Stimulated activated CD4-positive, alpha-beta T cell treated with anti-CD3 and anti-CD28 coated beads, TNF-alpha, amount 100 ng/mL, for 24 hours (primary cell): ENCODE measurements around the gene MICAL3.

Experiments
- DNase-seq, 3 experiments: peaks; one replicate each; pipeline ENCODE4 v3.0.0-alpha.2; 2020; ENCODE audit warnings: low read depth in 3 of 3

The MICAL3 gene

DNA sequence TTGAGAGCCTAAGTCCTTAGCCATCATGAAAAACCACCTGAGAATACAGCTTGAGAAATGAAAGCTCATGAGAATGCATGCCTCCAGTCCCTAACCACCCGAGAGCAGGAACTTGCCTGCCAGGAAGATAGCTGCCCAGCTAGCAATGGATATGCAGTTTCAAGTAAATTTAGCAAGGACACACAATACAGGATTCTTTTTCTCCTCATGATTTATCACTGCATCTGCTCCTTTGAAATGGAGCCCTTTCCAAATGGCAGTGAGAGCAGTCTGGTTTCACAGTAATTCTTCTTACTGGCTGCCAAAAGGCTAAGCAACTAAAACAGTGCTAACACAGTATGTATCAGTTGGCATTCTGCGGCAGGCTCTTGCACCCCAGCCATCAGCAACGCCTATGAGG is 109.9 kb downstream of the MICAL3 start:
- DNase-seq: no peak

DNA sequence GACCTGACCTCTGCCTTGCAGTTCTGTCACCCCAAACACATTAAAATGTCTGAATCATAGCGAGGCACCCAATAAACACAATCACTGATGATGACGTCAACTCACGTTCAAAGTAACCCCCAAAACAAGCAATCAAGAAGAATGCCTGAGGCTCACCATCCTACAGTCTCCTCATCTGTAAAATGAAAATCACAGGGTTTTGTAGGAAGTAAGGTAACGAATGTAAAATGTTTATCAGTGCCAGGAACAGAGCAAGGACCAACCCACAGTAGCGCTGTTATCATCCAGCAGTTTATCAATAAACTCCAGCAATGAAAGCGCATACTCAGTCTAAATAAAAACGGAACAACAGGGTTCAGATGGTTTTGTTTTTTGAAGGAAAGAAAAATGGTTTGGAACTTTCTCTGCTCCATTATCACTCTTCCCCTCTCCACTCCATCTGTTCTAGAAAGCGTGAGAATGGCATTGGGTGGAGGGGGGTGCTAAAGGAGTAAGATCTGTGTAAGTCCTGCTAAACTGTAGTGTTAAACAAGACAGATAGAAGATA is 110.5 kb downstream of the MICAL3 start:
- DNase-seq: no peak

GRCh38 chr22:17912945-17913721 is 111.2 kb downstream of the MICAL3 start:
- no peak for DNase-seq

GRCh38 chr22:17911887-17912286 is 112.5 kb downstream of the MICAL3 start:
- no peak for DNase-seq

DNA sequence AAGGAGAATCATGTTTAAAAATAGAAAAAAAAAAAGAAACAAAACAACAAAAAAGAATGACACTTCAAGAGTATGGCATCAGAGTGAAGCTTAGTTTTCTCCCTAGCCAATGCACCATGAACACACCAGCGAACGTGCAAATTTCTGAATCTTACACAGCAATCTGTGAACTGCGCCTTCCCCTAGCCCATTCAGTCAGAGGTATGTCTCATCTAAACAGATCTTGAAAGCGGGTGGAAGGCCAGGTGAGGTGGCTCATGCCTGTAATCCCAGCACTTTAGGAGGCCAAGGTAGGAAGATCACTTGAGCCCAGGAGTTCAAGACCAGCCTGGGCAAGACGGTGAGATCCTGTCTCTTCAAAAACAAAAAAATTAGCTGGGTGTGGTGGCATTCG is 113.1 kb downstream of the MICAL3 start:
- DNase-seq: no peak

DNA sequence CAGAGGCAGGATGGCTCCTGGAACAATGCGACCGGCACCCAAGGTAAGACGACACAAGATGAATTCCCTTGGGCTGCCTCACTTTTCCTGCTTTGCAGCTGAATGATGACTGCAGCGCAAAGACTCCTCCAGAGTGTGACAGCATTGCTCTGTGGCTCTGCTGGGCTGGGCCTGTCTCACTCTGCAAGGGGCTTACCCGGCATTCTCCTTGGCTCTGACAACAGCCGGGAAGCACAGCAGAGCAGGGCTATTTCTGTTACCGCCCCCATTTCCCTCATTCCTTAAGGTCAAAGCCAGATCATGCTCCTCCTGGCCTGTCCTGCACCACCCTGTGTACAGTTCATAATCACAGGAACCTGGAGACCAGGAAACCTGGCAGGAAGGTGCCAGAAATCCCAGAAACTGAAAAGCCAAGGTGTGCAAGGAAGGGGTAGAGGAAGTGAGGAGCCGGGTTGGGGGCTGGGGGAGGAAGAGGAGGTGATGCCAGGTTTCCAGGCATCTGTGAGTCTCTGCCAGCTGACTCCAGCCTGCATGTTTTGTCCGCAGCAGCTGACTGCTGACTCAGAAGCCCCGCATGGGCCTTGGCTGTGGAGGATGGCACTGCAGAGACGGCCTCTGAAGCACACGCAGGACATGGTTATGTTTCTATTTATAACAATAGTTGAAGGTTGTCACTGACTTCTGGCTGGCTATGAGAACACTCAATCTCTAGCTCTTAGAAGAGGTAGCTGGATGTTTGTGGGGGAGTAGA is 113.6 kb downstream of the MICAL3 start:
- DNase-seq: no peak

- DNase-seq: no peak
Observed at GRCh38 chr22:17907748-17908051, 116.7 kb downstream of the MICAL3 start.

- DNase-seq: no peak
Observed at GRCh38 chr22:17906978-17907747, 117.2 kb downstream of the MICAL3 start.

GRCh38 chr22:17905445-17905844 is 118.9 kb downstream of the MICAL3 start:
- DNase-seq: no peak

GRCh38 chr22:17903564-17904295 is 120.6 kb downstream of the MICAL3 start:
- DNase-seq: no peak

- DNase-seq: no peak
Observed at GRCh38 chr22:17902960-17903359, 121.4 kb downstream of the MICAL3 start.

- DNase-seq: no peak
Observed at GRCh38 chr22:17898375-17898774, 126.0 kb downstream of the MICAL3 start.

DNA sequence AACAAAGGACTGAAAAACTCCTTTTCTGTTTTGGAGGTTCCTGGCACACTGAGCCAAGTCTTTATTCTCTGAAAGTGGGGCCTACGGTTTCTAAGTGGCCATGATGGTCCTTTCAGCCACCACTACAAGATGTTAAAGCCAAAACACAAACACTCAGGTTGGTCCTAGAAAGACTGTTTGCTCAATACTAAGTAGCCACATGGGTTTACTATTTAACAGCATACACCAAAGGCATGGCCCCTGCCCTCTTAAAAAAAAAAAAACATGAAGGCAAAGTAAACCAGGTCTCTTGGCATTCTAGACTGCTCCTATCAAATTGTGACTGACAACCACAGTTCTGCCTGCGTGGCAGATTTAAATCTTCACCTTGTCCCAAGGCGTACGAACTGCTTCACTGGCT is 126.5 kb downstream of the MICAL3 start:
- DNase-seq: no peak

GRCh38 chr22:17897426-17897825 is 126.9 kb downstream of the MICAL3 start:
- DNase-seq: no peak

DNA sequence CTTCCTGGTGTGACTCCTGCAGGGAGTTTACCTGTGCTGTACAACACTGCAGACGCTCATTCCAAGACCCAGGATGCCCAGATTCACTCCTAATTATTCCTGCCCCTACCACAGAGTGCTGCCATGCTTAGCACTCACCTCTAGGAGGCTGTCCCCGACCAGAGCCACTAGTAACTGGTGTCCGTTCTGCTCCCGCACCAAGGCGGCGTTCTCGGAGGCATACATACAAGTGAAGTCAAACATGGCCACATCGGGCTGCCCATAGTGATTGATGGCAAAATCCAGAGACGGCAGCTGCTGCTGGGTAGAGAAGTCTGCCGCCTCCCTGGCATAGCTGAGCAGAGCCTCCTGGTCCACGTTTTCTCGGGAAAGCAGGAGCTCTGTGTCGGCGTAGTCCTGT is 127.8 kb downstream of the MICAL3 start:
- DNase-seq: no peak

- DNase-seq: no peak
Observed at GRCh38 chr22:17893900-17894535, 130.3 kb downstream of the MICAL3 start.

DNA sequence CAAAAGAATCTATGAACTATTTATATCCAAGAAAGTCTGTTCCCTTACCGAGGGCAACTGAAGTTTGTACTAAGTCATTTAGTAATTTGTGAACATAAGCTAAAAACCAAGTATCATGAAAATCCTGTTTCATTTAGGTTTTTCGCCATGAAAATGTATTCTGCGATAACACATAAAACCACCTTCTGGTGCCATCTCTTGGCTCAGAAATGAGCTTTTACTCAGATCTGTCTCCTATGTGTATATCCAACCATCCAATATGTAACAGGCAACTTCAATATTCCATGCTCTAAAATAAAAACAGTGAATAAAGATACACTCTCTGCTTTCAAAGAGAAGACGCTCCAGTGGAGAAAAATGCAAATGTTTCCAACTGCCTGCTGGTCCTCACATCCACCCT is 132.0 kb downstream of the MICAL3 start:
- DNase-seq: no peak

DNA sequence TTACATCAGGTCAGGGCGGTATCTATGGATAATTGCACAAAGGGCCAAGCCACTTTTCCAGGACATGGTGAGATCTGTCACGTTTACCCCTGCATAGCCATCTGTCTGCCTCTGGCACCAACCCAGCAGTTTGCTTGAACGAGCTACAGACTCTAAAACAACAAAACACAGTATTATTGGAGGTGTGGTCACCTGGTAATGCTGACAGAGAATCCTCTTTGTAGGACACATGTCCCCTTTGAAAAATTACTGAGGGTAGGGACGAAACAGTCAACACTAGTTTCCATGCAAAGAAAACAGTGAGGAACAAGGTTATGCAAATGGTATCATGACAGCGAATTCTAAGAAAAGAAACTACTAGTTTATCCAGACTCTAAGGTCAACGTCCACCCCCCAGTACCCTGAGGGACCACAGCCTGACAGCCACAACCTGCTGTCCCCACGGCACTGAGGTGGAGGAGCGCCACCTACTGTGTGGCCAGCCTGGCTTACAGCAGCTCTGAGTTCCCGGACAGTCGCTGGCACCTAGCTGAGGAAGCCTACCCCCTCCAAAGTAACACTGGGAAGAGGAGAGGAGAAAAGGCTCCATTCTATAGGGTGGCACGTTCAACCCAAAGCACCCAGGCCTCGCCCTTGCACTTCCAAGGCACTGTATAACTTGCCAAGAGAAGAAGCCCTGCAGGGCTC is 132.7 kb downstream of the MICAL3 start:
- no peak for DNase-seq

DNA sequence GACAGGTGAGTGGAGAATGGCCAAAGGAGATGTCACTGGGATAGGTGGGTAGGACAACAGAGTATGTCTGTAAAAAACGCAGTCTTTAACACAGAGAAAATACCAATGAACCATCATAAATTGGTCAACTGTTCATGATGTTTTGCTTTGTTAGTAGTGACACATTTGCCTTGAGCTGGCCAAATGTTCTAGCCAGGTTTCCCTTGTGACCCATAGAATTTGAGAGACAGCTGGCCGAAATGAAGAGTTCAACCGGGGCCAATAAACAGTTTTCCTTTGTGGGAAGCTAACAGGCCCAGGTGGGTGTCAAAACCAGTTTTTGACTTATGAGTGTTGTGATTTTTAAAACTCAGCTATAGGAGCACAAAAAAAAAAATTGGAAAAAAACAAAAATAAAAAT is 133.5 kb downstream of the MICAL3 start:
- DNase-seq: no peak

DNA sequence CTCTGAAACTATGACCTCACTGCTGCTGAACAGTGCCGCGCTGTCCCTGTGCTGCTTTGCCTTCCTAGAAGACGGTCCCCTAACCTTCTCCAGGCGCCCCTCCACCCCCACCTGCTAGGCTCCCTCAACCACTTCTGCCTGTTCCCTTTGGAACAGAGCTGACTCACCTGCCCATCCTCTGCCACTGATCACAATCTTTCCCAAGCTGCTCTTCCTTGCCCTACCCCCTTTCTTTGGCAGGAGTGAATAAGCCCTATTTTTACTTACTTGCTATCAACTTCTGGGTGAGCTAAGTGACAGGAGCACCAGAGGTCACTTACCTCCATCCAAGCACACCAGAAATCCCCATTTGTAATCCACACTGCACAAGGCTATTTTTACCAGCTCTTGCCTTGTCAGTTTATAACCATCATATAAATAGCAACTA is 134.1 kb downstream of the MICAL3 start:
- no peak for DNase-seq

DNA sequence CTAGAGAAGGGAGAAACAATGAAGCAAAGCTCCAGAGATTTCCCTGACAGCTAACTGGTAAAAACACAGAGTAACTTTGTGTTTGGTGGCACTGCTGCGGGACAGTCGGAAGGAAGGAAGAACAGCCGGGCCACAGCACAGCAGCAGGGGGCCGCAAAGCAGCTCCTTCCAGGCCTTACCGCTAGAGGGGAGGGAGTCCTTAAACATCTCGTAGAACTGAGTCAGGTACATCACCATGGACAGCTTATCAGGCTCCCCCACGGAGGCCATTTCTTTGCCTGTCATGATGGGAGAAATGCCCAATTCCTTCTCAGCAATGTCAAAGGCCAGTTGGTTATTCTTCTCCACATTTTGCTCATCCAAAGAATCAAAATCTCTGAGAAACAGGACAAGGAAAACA is 135.5 kb downstream of the MICAL3 start:
- no peak for DNase-seq
